WERI-Rb-1 (cell line): ENCODE measurements around the gene CYTH3.

ENCODE experiments used
- DNase-seq: peaks from one replicate; pipeline ENCODE4 v3.0.0-alpha.2; 2020
- H3K27ac ChIP-seq: fragments of 250-450 bp; sonication (Bioruptor Pico); 2 replicates; pipeline ENCODE4 v1.5.1; 2020; ENCODE audit warnings: mild to moderate bottlenecking, moderate library complexity
- H3K27me3 ChIP-seq: fragments of 250-450 bp; sonication (Bioruptor Pico); 2 replicates; pipeline ENCODE4 v1.5.1; 2021; ENCODE audit warnings: mild to moderate bottlenecking, low read depth, moderate library complexity; ENCODE audit not compliant: insufficient read depth, severe bottlenecking
- H3K36me3 ChIP-seq: fragments of 250-450 bp; sonication (Bioruptor Pico); 2 replicates; pipeline ENCODE4 v1.5.1; 2020; ENCODE audit warnings: mild to moderate bottlenecking, moderate library complexity
- H3K4me3 ChIP-seq: 2 replicates; pipeline ENCODE4 v1.5.1; 2011; ENCODE audit warnings: low read depth, mild to moderate bottlenecking, control low read depth, low read length
- H3K9me3 ChIP-seq: fragments of 250-450 bp; sonication (Bioruptor Pico); 2 replicates; pipeline ENCODE4 v1.5.1; 2021; ENCODE audit warnings: mild to moderate bottlenecking, moderate library complexity; ENCODE audit not compliant: severe bottlenecking
- TF ChIP-seq, protein P1 (sequence below): IDR thresholded peaks from 2 replicates; pipeline ENCODE4 v1.5.1; 2011; ENCODE audit warnings: low read depth, mild to moderate bottlenecking, control low read depth, inconsistent platforms, low read length

The CYTH3 gene

DNA sequence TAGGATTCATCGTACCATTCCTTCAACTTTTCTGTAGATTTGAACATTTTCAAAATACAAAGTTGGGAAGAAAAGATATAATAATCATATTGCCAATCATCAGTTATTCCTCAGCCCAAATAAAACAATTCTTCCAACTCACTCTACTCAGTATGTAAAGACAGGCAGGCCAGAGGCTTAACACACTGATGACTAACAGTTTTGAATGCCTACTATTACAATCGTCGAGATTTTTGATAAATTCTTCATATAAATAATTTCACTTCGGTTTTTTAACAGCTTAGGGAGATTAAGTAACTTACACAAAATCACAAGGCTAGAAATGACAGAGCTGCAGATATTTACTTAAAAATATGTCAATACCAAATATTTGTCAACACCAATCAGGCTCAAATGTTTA lies 17.6 kb downstream of the CYTH3 start:
- no peak for DNase-seq
- TF ChIP-seq, protein P1, sequence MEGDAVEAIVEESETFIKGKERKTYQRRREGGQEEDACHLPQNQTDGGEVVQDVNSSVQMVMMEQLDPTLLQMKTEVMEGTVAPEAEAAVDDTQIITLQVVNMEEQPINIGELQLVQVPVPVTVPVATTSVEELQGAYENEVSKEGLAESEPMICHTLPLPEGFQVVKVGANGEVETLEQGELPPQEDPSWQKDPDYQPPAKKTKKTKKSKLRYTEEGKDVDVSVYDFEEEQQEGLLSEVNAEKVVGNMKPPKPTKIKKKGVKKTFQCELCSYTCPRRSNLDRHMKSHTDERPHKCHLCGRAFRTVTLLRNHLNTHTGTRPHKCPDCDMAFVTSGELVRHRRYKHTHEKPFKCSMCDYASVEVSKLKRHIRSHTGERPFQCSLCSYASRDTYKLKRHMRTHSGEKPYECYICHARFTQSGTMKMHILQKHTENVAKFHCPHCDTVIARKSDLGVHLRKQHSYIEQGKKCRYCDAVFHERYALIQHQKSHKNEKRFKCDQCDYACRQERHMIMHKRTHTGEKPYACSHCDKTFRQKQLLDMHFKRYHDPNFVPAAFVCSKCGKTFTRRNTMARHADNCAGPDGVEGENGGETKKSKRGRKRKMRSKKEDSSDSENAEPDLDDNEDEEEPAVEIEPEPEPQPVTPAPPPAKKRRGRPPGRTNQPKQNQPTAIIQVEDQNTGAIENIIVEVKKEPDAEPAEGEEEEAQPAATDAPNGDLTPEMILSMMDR, result no peak

DNA sequence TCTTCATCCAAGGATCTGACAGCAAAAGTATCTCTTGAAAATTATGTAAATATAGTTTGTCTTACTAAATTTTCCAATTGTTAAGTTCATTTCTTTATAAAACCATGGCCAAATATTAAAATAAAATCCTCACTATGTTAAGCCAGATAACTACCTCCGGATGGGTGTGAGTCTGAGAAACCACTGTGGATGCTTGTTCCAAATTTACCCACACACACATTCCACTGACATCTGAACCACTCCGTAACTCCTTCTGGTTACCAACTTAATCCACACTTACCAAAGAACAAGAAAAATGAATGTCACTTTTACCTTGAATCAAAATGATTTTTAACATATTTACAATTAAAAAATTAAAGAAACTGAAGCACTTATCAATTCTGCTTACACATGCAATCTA lies 19.7 kb downstream of the CYTH3 start:
- DNase-seq, result no peak
- no peaks in the 10 kb centered on the region for H3K36me3 ChIP-seq
- H3K27ac ChIP-seq, result no peak overlapping the region
- H3K27me3 ChIP-seq, result no peaks in the 10 kb centered on the region
- H3K4me3 ChIP-seq, result no peak overlapping the region
- H3K9me3 ChIP-seq, result no peaks in the 10 kb centered on the region
- TF ChIP-seq, protein P1, result no peak

More for the DNA sequence above, 17.6 kb downstream of the CYTH3 start:
- Histone ChIP-seq H3K36me3 (no peaks in the 10 kb centered on the region), H3K27me3 (no peaks in the 10 kb centered on the region), H3K9me3 (no peaks in the 10 kb centered on the region), H3K4me3 (no peak overlapping the region), H3K27ac (no peak overlapping the region)

DNA sequence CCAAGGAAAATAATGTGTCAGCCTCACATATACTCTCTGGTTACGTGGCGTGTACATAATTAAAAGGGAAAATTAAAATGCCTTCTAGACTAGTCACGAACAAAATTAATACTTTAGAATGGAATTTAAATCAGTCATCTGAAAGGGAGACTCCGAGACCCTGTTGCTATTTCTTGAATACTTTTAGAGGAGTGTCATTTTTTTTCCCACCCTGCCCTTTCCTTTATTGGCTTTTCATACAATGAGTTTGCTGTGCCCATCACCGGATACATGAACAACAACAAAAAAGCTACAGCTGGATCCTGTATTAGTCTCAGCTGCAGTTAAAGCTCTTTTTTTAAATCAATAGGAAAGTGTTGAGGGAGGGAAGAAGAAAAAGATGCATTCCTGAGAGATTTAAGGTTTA lies 20.1 kb downstream of the CYTH3 start:
- Histone ChIP-seq H3K4me3 (no peak overlapping the region), H3K27ac (no peak overlapping the region), H3K36me3 (no peaks in the 10 kb centered on the region), H3K27me3 (no peaks in the 10 kb centered on the region), H3K9me3 (no peaks in the 10 kb centered on the region)
- DNase-seq, result no peak
- TF ChIP-seq, protein P1, result no peak

DNA sequence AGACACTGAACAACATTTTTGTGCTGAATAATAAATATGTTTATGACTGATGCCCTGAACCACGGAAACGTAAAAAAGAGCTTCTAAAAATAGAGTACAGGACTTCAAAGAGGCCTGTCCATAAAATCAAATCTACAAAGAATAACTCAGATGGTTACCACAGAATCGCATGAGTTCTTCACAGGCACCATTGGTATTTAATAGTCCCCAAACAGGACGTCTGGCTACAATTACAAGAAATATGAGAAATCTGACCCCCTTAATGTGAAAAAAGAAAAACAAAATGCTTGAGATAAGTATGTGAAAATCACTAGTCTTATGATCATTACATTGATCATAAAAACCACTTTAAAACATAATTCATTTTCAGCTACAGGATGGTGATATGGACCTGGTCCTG lies 20.8 kb downstream of the CYTH3 start:
- no peak overlapping the region for H3K4me3 ChIP-seq
- no peaks in the 10 kb centered on the region for H3K36me3 ChIP-seq
- no peak overlapping the region for H3K27ac ChIP-seq
- no peaks in the 10 kb centered on the region for H3K9me3 ChIP-seq
- no peak for DNase-seq
- H3K27me3 ChIP-seq, result no peaks in the 10 kb centered on the region
- TF ChIP-seq, protein P1, result no peak

DNA sequence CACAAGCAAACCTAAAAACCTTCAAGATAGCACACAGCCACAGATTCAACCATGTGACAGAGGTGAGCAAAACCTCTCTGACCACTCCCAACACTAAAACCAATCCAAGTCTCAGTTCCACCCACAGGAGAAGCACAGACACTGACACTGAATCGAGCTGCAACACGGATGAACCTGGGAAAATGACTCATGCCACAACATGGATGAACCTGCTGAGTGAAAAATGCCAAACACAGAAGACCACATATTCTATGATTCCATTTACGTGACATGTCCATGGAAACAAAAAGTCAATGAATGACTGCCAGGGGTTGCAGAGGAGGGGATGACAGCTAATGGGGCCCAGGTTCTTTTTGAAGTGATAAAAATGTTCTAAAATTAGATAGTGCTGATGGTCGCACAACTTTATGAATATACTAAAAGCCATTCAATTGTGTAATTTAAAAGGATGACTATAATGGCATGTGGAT lies 22.0 kb downstream of the CYTH3 start:
- H3K4me3 ChIP-seq, result no peak overlapping the region
- no peaks in the 10 kb centered on the region for H3K9me3 ChIP-seq
- no peaks in the 10 kb centered on the region for H3K36me3 ChIP-seq
- H3K27ac ChIP-seq, result no peak overlapping the region
- DNase-seq, result no peak
- TF ChIP-seq, protein P1, result no peak
- no peaks in the 10 kb centered on the region for H3K27me3 ChIP-seq

DNA sequence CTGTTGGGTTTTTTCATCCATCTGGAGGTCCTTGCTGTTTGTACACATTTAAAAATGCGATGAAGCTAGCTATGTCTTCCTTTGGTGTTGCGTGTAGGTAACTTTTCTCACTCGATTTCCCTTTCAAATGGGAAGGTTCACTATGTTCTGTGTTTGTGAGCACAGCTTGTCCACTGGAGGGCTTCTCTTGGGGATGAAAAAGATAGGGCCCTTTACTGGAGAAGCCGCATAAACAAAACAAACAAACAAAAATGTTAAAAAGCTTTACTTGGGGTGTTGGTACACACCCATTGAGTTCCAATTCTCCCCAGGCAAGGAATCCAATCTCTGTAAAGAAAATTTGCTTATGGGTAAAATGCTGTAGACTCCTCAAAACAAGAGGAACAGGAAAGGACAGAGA lies 23.4 kb downstream of the CYTH3 start:
- DNase-seq, result no peak
- no peak overlapping the region for H3K4me3 ChIP-seq
- TF ChIP-seq, protein P1, result no peak
- H3K36me3 ChIP-seq, result no peaks in the 10 kb centered on the region
- H3K9me3 ChIP-seq, result no peaks in the 10 kb centered on the region
- H3K27me3 ChIP-seq, result no peaks in the 10 kb centered on the region
- H3K27ac ChIP-seq, result no peak overlapping the region
